ENCODE measurements around the gene BABAM1. TPM values are rescaled to one million over a fixed set of nuclear protein-coding genes. Genes with fewer than 3 reads are reported as not detected.
A peak's percentile ranks its signal among the peaks of the same experiment; 100 is the strongest.
"Not testable (repeated sequence)": the region's sequence is repeated elsewhere in the genome, so short reads cannot be mapped to it uniquely, and the experiment has no call there.

The BABAM1 gene
- total RNA-seq, 1 donor from 2014 or later: 114 TPM

- peak; percentile 69 for DNase-seq (ENCODE audit: low spot score)
- Mint-ChIP-seq H3K9me3 (no peaks in the 10 kb centered on the region), H3K36me3 (ENCODE audit: low read depth) (peaks cover 2% of the 10 kb centered on the region), H3K27ac (peak overlapping the region; percentile 87), H3K4me3 (peak overlapping the region; percentile 85), H3K27me3 (ENCODE audit: insufficient read depth) (no peaks in the 10 kb centered on the region), H3K4me1 (ENCODE audit: low read depth) (no peaks in the 10 kb centered on the region)
- intact Hi-C loops (cut with micrococcal nuclease): loop anchor here (1.0 to 5.0 kb wide), 8 partner anchors 10 to 174 kb away; partner anchors contain the start of genes BABAM1, GTPBP3, MRPL34 and NR2F6
Observed at GRCh38 chr19:17292301-17293074, 25.2 kb downstream of the BABAM1 start.

- Mint-ChIP-seq H3K9me3 (no peaks in the 10 kb centered on the region), H3K36me3 (ENCODE audit: low read depth) (peaks cover 2% of the 10 kb centered on the region), H3K27me3 (ENCODE audit: insufficient read depth) (no peaks in the 10 kb centered on the region), H3K4me1 (ENCODE audit: low read depth) (no peaks in the 10 kb centered on the region), H3K4me3 (no peak overlapping the region), H3K27ac (no peak overlapping the region)
- DNase-seq (ENCODE audit: low spot score): no peak
- intact Hi-C loops (cut with micrococcal nuclease): loop anchor here (1.0 to 5.0 kb wide), 2 partner anchors 46 to 126 kb away; partner anchors contain the start of gene NR2F6
Observed at GRCh38 chr19:17293605-17294004, 26.4 kb downstream of the BABAM1 start.

GRCh38 chr19:17294051-17294891 is 27.0 kb downstream of the BABAM1 start:
- no peaks in the 10 kb centered on the region for H3K9me3 Mint-ChIP-seq
- H3K4me1 Mint-ChIP-seq (ENCODE audit: low read depth): no peaks in the 10 kb centered on the region
- no peak overlapping the region for H3K27ac Mint-ChIP-seq
- intact Hi-C loops (cut with micrococcal nuclease): loop anchor here (5.0 kb wide), 1 partner anchor 47 kb away; the partner anchor contains the start of gene NR2F6
- no peaks in the 10 kb centered on the region for H3K27me3 Mint-ChIP-seq (ENCODE audit: insufficient read depth)
- peaks cover 2% of the 10 kb centered on the region for H3K36me3 Mint-ChIP-seq (ENCODE audit: low read depth)
- no peak overlapping the region for H3K4me3 Mint-ChIP-seq
- peak; percentile 37 for DNase-seq (ENCODE audit: low spot score)

GRCh38 chr19:17295551-17295950 is 28.3 kb downstream of the BABAM1 start:
- DNase-seq (ENCODE audit: low spot score); intact Hi-C loops (cut with micrococcal nuclease); H3K9me3 Mint-ChIP-seq; H3K4me3 Mint-ChIP-seq; H3K4me1 Mint-ChIP-seq (ENCODE audit: low read depth); H3K36me3 Mint-ChIP-seq (ENCODE audit: low read depth); H3K27me3 Mint-ChIP-seq (ENCODE audit: insufficient read depth); H3K27ac Mint-ChIP-seq: not testable (repeated sequence)

GRCh38 chr19:17296273-17296672 is 29.0 kb downstream of the BABAM1 start:
- no peak for DNase-seq (ENCODE audit: low spot score)
- Mint-ChIP-seq H3K27ac (no peak overlapping the region), H3K36me3 (ENCODE audit: low read depth) (peaks cover 2% of the 10 kb centered on the region)

GRCh38 chr19:17296976-17297375 is 29.7 kb downstream of the BABAM1 start:
- peaks cover 2% of the 10 kb centered on the region for H3K36me3 Mint-ChIP-seq (ENCODE audit: low read depth)
- H3K4me3 Mint-ChIP-seq: no peak overlapping the region
- H3K9me3 Mint-ChIP-seq: no peaks in the 10 kb centered on the region
- H3K27ac Mint-ChIP-seq: no peak overlapping the region
- intact Hi-C loops (cut with micrococcal nuclease): no loop called here
- no peaks in the 10 kb centered on the region for H3K27me3 Mint-ChIP-seq (ENCODE audit: insufficient read depth)
- H3K4me1 Mint-ChIP-seq (ENCODE audit: low read depth): peaks cover 2% of the 10 kb centered on the region
- no peak for DNase-seq (ENCODE audit: low spot score)

More at GRCh38 chr19:17296273-17296672, 29.0 kb downstream of the BABAM1 start:
- intact Hi-C loops (cut with micrococcal nuclease): no loop called here
- Mint-ChIP-seq H3K9me3 (no peaks in the 10 kb centered on the region), H3K27me3 (ENCODE audit: insufficient read depth) (no peaks in the 10 kb centered on the region), H3K4me3 (no peak overlapping the region), H3K4me1 (ENCODE audit: low read depth) (no peaks in the 10 kb centered on the region)

- Mint-ChIP-seq H3K27me3 (ENCODE audit: insufficient read depth) (no peaks in the 10 kb centered on the region), H3K9me3 (no peaks in the 10 kb centered on the region), H3K36me3 (ENCODE audit: low read depth) (peaks cover 2% of the 10 kb centered on the region), H3K4me1 (ENCODE audit: low read depth) (peaks cover 23% of the 10 kb centered on the region), H3K27ac (no peak overlapping the region), H3K4me3 (peak overlapping the region; percentile 64)
- intact Hi-C loops (cut with micrococcal nuclease): loop anchor here (10.0 kb wide), 1 partner anchor 254 kb away; the partner anchor contains the start of gene COLGALT1
- no peak for DNase-seq (ENCODE audit: low spot score)
Observed at GRCh38 chr19:17300992-17301619, 33.9 kb downstream of the BABAM1 start.

- Mint-ChIP-seq H3K36me3 (ENCODE audit: low read depth) (peaks cover 1% of the 10 kb centered on the region), H3K9me3 (no peaks in the 10 kb centered on the region), H3K4me1 (ENCODE audit: low read depth) (peaks cover 29% of the 10 kb centered on the region), H3K27me3 (ENCODE audit: insufficient read depth) (no peaks in the 10 kb centered on the region), H3K4me3 (peak overlapping the region; percentile 66), H3K27ac (no peak overlapping the region)
- no peak for DNase-seq (ENCODE audit: low spot score)
- intact Hi-C loops (cut with micrococcal nuclease): loop anchor here (1.0 to 10.0 kb wide), 2 partner anchors 20 to 252 kb away; partner anchors contain the start of gene COLGALT1
Observed at GRCh38 chr19:17302391-17303166, 35.3 kb downstream of the BABAM1 start.

GRCh38 chr19:17303167-17303939 is 36.1 kb downstream of the BABAM1 start, which contains the start of gene ABHD8:
Gene ABHD8, minus strand, starts transcription at chr19:17303425. Its CDS starts 1,809 bp downstream, at chr19:17301616.
- Mint-ChIP-seq H3K9me3 (no peaks in the 10 kb centered on the region), H3K4me3 (peak within 1 kb of the TSS; percentile 90)

GRCh38 chr19:17303940-17304267 is 36.7 kb downstream of the BABAM1 start:
- Mint-ChIP-seq H3K27me3 (ENCODE audit: insufficient read depth) (no peaks in the 10 kb centered on the region), H3K27ac (no peak overlapping the region), H3K4me3 (peak overlapping the region; percentile 66), H3K36me3 (ENCODE audit: low read depth) (peaks cover 4% of the 10 kb centered on the region), H3K9me3 (no peaks in the 10 kb centered on the region), H3K4me1 (ENCODE audit: low read depth) (peaks cover 34% of the 10 kb centered on the region)
- DNase-seq (ENCODE audit: low spot score): no peak
- intact Hi-C loops (cut with micrococcal nuclease): loop anchor here (1.0 to 10.0 kb wide), 2 partner anchors 22 to 251 kb away; partner anchors contain the start of gene COLGALT1

More at GRCh38 chr19:17303167-17303939, 36.1 kb downstream of the BABAM1 start, which contains the start of gene ABHD8:
- peaks cover 33% of the 10 kb centered on the region for H3K4me1 Mint-ChIP-seq (ENCODE audit: low read depth)
- intact Hi-C loops (cut with micrococcal nuclease): loop anchor here (1.0 to 10.0 kb wide), 2 partner anchors 21 to 251 kb away; partner anchors contain the start of gene COLGALT1
- peak within 1 kb of the TSS; percentile 65 for H3K27ac Mint-ChIP-seq
- H3K27me3 Mint-ChIP-seq (ENCODE audit: insufficient read depth): no peaks in the 10 kb centered on the region
- peak; percentile 94 for DNase-seq (ENCODE audit: low spot score)
- peaks cover 4% of the 10 kb centered on the region for H3K36me3 Mint-ChIP-seq (ENCODE audit: low read depth)

All from activated T-helper 1 cell treated with anti-CD3 and anti-CD28 coated beads, Interleukin-12 subunit alpha, Interleukin-12 subunit beta, Interleukin-2, Interleukin-4 antibody, amounts not matched to agents 30 ng/mL and 10 ng/mL and 1 ng/mL, durations not matched to agents 14 hours and 24 hours and 36 hours (primary cell).